Peyer's patch (tissue), 4 donors: ENCODE measurements around the gene POLR3GL.

Experiments
- CTCF ChIP-seq, 6 experiments: fragments of 450-650 bp in 4 of 6; fragments of 200-600 bp in 2 of 6; sonication (generic) in 1 of 6; IDR thresholded peaks; one replicate each; pipeline ENCODE4 v1.5.1; 2017 to 2019; ENCODE audit warnings: antibody characterized with exemption in 6 of 6, mild to moderate bottlenecking in 3 of 6, moderate library complexity in 1 of 6
- POLR2A ChIP-seq, 2 donors: fragments of 450-650 bp; IDR thresholded peaks; one replicate each; pipeline ENCODE4 v1.5.1; 2017; ENCODE audit warnings: antibody characterized with exemption in 2 of 2, mild to moderate bottlenecking in 2 of 2, moderate library complexity in 2 of 2

GRCh38 chr1:145918992-145919939, 45.2 kb upstream of the POLR3GL start:
- TF ChIP-seq POLR2A (IDR thresholded peaks at IDR 0.05) (no peak), CTCF (IDR thresholded peaks at IDR 0.05) (peak in 2 of 6 experiments; percentile 11 to 17)
